Limb (tissue), 2 donors: ENCODE results near the gene KCNG2.

ENCODE experiments used
- DNase-seq, 2 donors: peaks; one replicate each; pipeline ENCODE4 v3.0.0-alpha.2; 2016; ENCODE audit errors: extremely low spot score in 2 of 2

The KCNG2 gene

DNA sequence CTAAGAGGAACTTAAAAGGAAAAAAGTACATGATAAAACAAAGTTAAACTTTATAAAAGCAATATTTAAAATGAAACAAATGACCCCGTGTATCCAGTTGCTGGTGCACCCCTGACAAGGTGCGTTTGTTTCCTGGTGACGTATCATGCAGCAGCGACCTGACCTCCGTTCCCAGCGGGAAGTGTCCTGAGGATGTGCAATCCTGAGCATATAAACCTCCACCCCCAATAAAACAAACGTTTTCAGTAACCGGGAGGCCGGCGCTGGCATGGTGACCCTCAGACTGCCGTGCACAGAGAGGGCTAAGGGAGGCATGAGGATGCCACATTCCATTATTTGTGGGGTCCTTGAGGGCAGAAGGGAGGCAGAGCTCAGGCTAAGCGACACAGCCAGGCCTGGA, 138.9 kb downstream of the KCNG2 start:
- DNase-seq: no peak

- peak in 1 of 2 donors; percentile 7 for DNase-seq
These were observed 139.5 kb downstream of the KCNG2 start for GRCh38 chr18:79937103-79937860.

GRCh38 chr18:79938196-79938595, 140.5 kb downstream of the KCNG2 start:
- DNase-seq: no peak

- no peak for DNase-seq
These were observed 141.4 kb downstream of the KCNG2 start for GRCh38 chr18:79939096-79939495.

- peak in 1 of 2 donors; percentile 12 for DNase-seq
These were observed 142.5 kb downstream of the KCNG2 start for GRCh38 chr18:79940126-79940813.

- DNase-seq: peak in 1 of 2 donors; percentile 14
These were observed 143.2 kb downstream of the KCNG2 start for GRCh38 chr18:79940814-79941472.

DNA sequence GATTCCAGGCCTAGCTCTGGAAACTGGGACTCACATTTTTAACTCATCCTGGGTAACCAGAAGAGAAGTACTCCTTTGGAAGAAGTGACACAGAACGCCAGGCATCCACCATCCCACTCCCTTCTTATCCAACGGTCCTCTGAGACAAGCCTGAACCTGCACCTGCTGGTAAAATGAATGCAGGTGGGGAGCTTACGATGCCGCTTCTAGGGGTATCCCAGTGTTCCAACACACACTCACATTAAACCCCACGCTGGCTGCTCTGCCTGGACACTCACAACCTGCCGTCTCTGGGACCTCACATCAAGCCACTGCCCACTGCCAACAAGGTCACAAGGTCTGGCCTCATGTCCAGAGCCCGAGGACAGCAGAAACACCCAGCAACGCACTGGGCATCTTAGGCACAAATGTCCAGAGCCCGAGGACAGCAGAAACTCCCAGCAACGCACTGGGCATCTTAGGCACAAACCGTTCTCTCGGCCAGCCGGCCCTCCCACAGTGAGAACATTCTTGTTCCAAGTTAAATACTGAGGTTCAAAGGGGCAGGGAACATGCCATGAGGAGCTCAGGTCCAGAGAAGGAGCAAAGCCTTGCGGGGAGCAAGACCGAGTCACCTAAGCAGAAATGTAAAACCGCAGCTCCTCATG, 143.9 kb downstream of the KCNG2 start:
- peak in 1 of 2 donors; percentile 16 for DNase-seq

DNA sequence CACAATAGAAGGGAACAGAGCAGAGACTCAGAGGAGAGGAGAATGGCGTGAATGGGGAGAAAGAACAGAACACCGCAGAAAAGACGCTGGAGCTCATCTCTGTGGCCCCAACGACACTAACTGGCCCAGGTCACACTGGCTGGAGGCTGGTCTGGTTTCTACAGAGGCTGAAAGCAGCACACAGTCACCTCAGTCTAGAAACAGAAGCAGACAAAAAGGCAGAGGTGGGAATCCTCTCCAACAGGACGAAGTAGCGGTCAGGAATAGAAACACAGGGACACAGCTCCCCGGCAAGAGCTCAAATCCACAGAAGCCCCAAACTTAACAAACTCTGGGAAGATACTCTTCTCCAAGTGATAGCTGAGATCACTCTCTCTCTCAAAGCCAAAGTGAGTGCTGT, 144.5 kb downstream of the KCNG2 start:
- DNase-seq: peak in 1 of 2 donors; percentile 1

DNA sequence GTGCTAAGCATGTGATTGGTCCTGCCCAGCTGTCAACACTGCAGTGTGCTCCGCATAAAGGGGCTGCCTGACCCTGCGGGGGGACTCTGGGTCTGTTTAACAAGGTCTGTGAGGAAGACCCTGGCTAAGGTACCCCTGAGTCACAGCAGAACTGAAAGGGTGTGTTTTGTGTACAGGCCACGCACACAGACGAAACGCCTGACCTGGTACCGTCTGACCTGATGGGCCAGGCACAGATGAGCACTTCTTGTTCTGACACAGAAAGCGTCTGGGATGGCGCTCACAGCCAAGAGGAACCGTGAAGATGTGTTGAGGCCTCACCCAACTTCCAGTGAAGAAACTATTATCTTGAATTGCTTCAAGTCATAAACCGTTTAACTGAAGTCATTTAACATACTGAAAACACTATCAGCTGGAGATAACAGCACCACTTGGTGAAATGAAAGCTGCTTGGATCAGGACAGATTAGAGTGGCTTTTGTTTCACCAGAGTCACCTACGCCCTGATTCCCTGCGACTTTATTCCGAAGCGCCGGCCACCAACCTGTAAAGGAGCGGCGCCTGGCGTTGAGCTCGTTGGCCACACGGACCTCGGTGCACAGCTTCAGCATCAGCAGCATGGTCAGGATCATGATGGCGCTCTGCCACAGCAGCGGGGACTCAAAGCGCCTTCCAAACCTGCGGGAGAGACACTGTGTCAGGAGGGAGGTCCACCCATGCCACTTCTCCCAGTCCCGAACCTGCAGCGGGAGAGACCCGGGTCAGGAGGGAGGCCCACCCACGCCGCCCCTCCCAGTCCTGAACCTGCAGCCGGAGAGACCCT, 145.3 kb downstream of the KCNG2 start:
- DNase-seq: peak in 1 of 2 donors; percentile 10

DNA sequence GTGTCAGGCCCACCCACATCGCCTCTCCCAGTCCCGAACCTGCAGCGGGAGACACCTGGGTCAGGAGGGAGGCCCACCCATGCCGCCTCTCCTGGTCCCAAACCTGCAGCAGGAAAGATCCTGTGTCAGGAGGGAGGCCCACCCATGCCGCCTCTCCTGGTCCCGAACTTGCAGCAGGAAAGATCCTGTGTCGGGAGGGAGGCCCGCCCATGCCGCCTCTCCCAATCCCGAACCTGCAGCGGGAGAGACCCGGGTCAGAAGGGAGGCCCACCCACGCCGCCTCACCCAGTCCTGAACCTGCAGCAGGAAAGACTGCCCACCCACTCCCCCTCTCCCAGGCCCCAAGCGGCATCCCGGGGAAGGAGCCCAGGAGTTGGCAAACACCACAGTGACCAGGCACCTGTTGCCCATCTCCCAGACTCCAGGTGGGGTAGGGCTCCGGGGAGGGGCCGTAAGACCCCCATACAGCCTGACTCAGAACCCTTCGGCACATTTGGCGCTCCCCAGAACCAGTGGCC, 145.9 kb downstream of the KCNG2 start:
- peak in 1 of 2 donors; percentile 21 for DNase-seq

GRCh38 chr18:79944126-79944731, 146.5 kb downstream of the KCNG2 start:
- DNase-seq: peak in 1 of 2 donors; percentile 34

DNA sequence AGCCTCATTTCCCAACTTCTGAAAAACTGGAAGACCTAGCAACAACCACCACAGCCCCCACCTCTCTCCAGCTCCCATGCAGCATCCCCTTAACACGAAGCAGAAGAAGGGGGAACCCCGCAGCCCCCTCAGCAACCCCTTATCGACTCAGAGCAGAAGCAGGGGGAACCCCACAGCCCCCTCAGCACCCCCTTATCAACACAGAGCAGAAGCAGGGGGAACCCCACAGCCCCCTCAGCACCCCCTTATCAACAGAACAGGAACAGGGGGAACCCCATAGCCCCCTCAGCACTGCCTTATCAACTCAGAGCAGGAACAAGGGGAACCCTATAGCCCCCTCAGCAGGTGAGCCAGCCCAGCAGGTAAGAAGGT, 147.0 kb downstream of the KCNG2 start:
- DNase-seq: no peak

- DNase-seq: peak in 1 of 2 donors; percentile 18
These were observed 147.6 kb downstream of the KCNG2 start for GRCh38 chr18:79945118-79946042.

DNA sequence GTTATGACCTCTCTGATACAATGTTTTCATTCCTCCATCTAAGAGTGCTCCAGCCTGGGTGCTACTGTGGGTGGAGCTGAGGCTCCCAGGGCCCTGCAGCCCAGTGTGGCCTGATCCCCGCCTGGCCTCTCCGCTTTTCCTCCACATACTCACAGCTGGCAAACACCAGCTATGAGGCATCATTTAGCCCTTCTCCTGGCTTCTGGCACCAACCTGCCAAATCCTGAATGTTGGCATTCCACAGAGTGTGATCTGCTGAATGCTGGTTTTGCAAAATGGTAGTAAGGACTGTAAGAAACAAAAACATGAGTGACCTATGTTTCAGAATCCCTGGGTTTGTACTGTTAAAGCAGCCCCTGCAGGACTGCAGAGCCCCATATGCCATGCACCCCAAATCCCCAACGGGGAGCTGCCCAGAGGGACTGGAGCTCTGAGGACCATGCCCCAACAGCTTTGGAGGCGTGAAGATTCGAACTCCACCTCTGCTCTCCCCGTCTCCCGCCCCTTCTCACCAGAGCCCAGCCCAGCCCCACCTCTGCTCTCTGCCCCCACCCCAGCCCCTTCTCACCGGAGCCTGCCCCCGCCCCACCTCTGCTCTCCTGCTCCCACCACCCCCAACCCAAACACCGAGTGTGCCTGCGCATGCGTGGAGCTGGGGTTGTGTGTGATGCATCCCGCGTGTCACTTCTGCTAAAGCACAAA, 149.5 kb downstream of the KCNG2 start:
- no peak for DNase-seq

DNA sequence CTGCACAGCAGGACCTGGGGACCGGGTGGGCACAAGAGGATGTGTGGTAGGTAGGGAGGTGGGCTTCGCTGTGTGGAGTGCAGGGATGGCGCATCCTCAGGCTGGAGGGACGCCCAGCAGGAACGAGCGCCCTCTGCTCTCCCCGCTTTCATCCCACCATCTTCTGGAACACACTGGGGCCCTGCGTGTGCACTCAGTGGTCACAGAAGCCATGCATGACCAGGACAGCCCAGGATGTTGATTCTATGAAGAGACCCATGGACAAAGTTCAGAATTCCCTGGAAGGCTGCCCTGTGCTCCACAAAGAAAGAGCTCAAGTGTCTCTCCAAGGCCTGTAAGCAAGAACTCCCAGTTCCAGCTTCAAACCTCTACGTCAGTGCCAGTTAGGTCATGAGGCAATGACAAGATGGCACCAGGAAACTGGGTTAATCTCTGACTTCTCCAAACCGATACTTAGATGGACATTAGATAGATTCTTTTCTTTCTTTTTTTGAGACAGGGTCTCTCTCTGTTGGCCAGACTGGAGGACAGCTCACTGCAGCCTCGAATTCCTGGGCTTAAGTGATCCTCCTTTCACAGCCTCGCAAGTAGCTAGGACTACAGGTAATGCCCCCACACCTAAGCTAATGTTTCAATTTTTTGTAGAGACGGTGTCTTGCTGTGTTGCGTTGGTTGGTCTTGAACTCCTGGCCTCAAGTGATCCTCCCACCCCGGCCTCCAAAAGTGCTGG, 150.3 kb downstream of the KCNG2 start:
- DNase-seq: peak in 1 of 2 donors; percentile 18

- peak in 1 of 2 donors; percentile 17 for DNase-seq
These were observed 151.1 kb downstream of the KCNG2 start for GRCh38 chr18:79948719-79949411.
